ENCODE results near the gene AJAP1.

Gene AJAP1

GRCh38 chr1:4734219-4734618, 79.8 kb downstream of the AJAP1 start:
- DNase-seq (ENCODE audit: low read depth in 2 of 2) = no peak

GRCh38 chr1:4734791-4735190, 80.4 kb downstream of the AJAP1 start:
- DNase-seq (ENCODE audit: low read depth in 2 of 2) = no peak

GRCh38 chr1:4736254-4736653, 81.8 kb downstream of the AJAP1 start:
- DNase-seq (ENCODE audit: low read depth in 2 of 2) = no peak

- no peak for DNase-seq (ENCODE audit: low read depth in 2 of 2)
Measured at GRCh38 chr1:4741876-4742423, 87.5 kb downstream of the AJAP1 start.

- no peak for DNase-seq (ENCODE audit: low read depth in 2 of 2)
Measured at GRCh38 chr1:4743978-4744750, 89.8 kb downstream of the AJAP1 start.

GRCh38 chr1:4745560-4745959, 91.2 kb downstream of the AJAP1 start:
- DNase-seq (ENCODE audit: low read depth in 2 of 2) = no peak

- no peak for DNase-seq (ENCODE audit: low read depth in 2 of 2)
Measured at GRCh38 chr1:4749406-4749805, 95.0 kb downstream of the AJAP1 start.

GRCh38 chr1:4750177-4750576, 95.8 kb downstream of the AJAP1 start:
- no peak for DNase-seq (ENCODE audit: low read depth in 2 of 2)

GRCh38 chr1:4752059-4752458, 97.7 kb downstream of the AJAP1 start:
- no peak for DNase-seq (ENCODE audit: low read depth in 2 of 2)

GRCh38 chr1:4754816-4755215, 100.4 kb downstream of the AJAP1 start:
- DNase-seq (ENCODE audit: low read depth in 2 of 2) = no peak

GRCh38 chr1:4755301-4755845, 101.0 kb downstream of the AJAP1 start:
- DNase-seq (ENCODE audit: low read depth in 2 of 2) = no peak

- DNase-seq (ENCODE audit: low read depth in 2 of 2) = no peak
Measured at GRCh38 chr1:4755864-4756504, 101.6 kb downstream of the AJAP1 start.

GRCh38 chr1:4756851-4757580, 102.6 kb downstream of the AJAP1 start:
- no peak for DNase-seq (ENCODE audit: low read depth in 2 of 2)

GRCh38 chr1:4759671-4760070, 105.3 kb downstream of the AJAP1 start:
- no peak for DNase-seq (ENCODE audit: low read depth in 2 of 2)

GRCh38 chr1:4760088-4760487, 105.7 kb downstream of the AJAP1 start:
- no peak for DNase-seq (ENCODE audit: low read depth in 2 of 2)

- DNase-seq (ENCODE audit: low read depth in 2 of 2) = no peak
Measured at GRCh38 chr1:4761324-4761723, 106.9 kb downstream of the AJAP1 start.

- no peak for DNase-seq (ENCODE audit: low read depth in 2 of 2)
Measured at GRCh38 chr1:4762146-4762545, 107.7 kb downstream of the AJAP1 start.

GRCh38 chr1:4767308-4767707, 112.9 kb downstream of the AJAP1 start:
- DNase-seq (ENCODE audit: low read depth in 2 of 2) = no peak

GRCh38 chr1:4768553-4768952, 114.1 kb downstream of the AJAP1 start:
- DNase-seq (ENCODE audit: low read depth in 2 of 2) = no peak

- no peak for DNase-seq (ENCODE audit: low read depth in 2 of 2)
Measured at GRCh38 chr1:4769516-4770280, 115.3 kb downstream of the AJAP1 start.

GRCh38 chr1:4770713-4771112, 116.3 kb downstream of the AJAP1 start:
- DNase-seq (ENCODE audit: low read depth in 2 of 2) = no peak

All from stimulated activated CD4-positive, alpha-beta T cell treated with anti-CD3 and anti-CD28 coated beads, Interleukin-15, amount 100 ng/mL, for 48 hours (primary cell).